Activated T-helper 1 cell treated with Interleukin-2 at 50 U/mL for 16 hours (primary cell): Measurements from ENCODE around the gene DENND10.
"Not testable (repeated sequence)": the region's sequence is repeated elsewhere in the genome, so short reads cannot be mapped to it uniquely, and the experiment has no call there.

Source experiments
- DNase-seq: peaks from one replicate; pipeline ENCODE4 v3.0.0-alpha.2; 2020; ENCODE audit warnings: low read depth

The DENND10 gene

GRCh38 chr10:119166564-119166963, 62.7 kb downstream of the DENND10 start:
- no peak for DNase-seq

GRCh38 chr10:119167041-119167440, 63.1 kb downstream of the DENND10 start:
- DNase-seq = no peak

GRCh38 chr10:119174109-119174508, 70.2 kb downstream of the DENND10 start:
- no peak for DNase-seq

- no peak for DNase-seq
Observed at GRCh38 chr10:119176166-119176565, 72.3 kb downstream of the DENND10 start.

- DNase-seq = no peak
Observed at GRCh38 chr10:119177708-119178371, 73.9 kb downstream of the DENND10 start.

- DNase-seq = peak; percentile 85
Observed at GRCh38 chr10:119178372-119179119, 74.6 kb downstream of the DENND10 start, which contains the start of gene PRDX3. PRDX3 (minus strand) TSS chr10:119178812; CDS start chr10:119178790, 22 bp downstream.

- DNase-seq = not testable (repeated sequence)
Observed at GRCh38 chr10:119180850-119181400, 77.0 kb downstream of the DENND10 start.

- DNase-seq = no peak
Observed at GRCh38 chr10:119183664-119184412, 79.9 kb downstream of the DENND10 start.
